Cardiac muscle cell (in vitro differentiated cells and primary cell): Measurements from ENCODE around the gene ADCY5. TPM values are rescaled to one million over a fixed set of nuclear protein-coding genes. Genes with fewer than 3 reads are reported as not detected.
A peak's percentile ranks its signal among the peaks of the same experiment; 100 is the strongest.

Experiments used
- DNase-seq, 2 donors: peaks; one replicate each; pipeline versions ENCODE4 v3.0.0 to v3.0.0-alpha.2; 2010 to 2017; ENCODE audit warnings: low read depth in 1 of 2, low spot score in 1 of 2
- H3K27ac ChIP-seq: fragments of 200-600 bp; sonication (generic); 2 replicates; pipeline ENCODE4 v1.5.1; 2016
- H3K27me3 ChIP-seq: fragments of 200-600 bp; sonication (generic); 2 replicates; pipeline ENCODE4 v1.6.0; 2016; ENCODE audit warnings: control low read depth
- H3K36me3 ChIP-seq: fragments of 200-600 bp; sonication (generic); 2 replicates; pipeline ENCODE4 v1.5.1; 2016; ENCODE audit warnings: control low read depth
- H3K4me1 ChIP-seq: fragments of 200-600 bp; sonication (generic); 2 replicates; pipeline ENCODE4 v1.8.1; 2017; ENCODE audit warnings: low read depth, mild to moderate bottlenecking, mixed run types
- H3K4me3 ChIP-seq: fragments of 200-600 bp; sonication (generic); 2 replicates; pipeline ENCODE4 v1.5.1; 2016; ENCODE audit warnings: mild to moderate bottlenecking
- H3K9me3 ChIP-seq: fragments of 200-600 bp; sonication (generic); 2 replicates; pipeline ENCODE4 v1.5.1; 2017; ENCODE audit warnings: low read depth, mild to moderate bottlenecking, control low read depth
- polyA plus RNA-seq: library from polyadenylated mRNA; unstranded; fragments of >200 nt; fragmentation: Nextera tagmentation; extraction: Ambion mirVana; gene quantifications from 2 replicates; pipeline ENCODE4 v1.2.1, GENCODE V29; 2016
- total RNA-seq: library from RNA; depleted of rRNA; stranded (reverse); fragments of >200 nt; gene quantifications from 2 replicates; pipeline ENCODE4 v1.2.3, GENCODE V29; 2016
- TF ChIP-seq, protein P1 (sequence below): IDR thresholded peaks from 2 replicates; pipeline ENCODE4 v1.5.1; 2012; ENCODE audit warnings: low read depth, mild to moderate bottlenecking, low read length

ADCY5 gene
- total and polyA plus RNA-seq, 2 experiments from 2014 or later, result 38.4 to 93.7 TPM

DNA sequence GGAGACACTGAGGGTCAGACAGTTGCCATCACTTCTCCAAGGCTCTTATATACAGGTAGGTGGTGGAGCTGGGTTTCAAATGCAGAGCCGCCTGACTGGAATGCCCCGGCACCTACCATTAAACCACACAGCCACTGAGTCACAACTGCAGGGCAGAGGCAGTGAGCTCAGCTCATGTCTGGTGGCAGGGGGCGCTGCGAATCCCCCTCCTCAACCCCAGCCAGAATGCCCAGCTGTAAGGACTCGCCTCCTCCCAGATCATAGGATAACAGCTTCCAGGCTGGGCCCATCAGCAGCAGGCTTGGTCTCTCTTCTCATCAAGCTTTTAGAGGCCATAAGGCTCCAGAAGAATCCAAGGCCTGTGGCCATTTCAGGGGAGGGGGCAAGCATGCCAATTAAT, 26.4 kb downstream of the ADCY5 start:
- H3K9me3 ChIP-seq, result no peaks in the 10 kb centered on the region
- H3K27ac ChIP-seq, result no peak overlapping the region
- H3K36me3 ChIP-seq, result no peaks in the 10 kb centered on the region
- no peak overlapping the region for H3K4me3 ChIP-seq
- TF ChIP-seq, protein P1, sequence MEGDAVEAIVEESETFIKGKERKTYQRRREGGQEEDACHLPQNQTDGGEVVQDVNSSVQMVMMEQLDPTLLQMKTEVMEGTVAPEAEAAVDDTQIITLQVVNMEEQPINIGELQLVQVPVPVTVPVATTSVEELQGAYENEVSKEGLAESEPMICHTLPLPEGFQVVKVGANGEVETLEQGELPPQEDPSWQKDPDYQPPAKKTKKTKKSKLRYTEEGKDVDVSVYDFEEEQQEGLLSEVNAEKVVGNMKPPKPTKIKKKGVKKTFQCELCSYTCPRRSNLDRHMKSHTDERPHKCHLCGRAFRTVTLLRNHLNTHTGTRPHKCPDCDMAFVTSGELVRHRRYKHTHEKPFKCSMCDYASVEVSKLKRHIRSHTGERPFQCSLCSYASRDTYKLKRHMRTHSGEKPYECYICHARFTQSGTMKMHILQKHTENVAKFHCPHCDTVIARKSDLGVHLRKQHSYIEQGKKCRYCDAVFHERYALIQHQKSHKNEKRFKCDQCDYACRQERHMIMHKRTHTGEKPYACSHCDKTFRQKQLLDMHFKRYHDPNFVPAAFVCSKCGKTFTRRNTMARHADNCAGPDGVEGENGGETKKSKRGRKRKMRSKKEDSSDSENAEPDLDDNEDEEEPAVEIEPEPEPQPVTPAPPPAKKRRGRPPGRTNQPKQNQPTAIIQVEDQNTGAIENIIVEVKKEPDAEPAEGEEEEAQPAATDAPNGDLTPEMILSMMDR, result no peak
- no peaks in the 10 kb centered on the region for H3K27me3 ChIP-seq
- DNase-seq, result no peak
- no peaks in the 10 kb centered on the region for H3K4me1 ChIP-seq

DNA sequence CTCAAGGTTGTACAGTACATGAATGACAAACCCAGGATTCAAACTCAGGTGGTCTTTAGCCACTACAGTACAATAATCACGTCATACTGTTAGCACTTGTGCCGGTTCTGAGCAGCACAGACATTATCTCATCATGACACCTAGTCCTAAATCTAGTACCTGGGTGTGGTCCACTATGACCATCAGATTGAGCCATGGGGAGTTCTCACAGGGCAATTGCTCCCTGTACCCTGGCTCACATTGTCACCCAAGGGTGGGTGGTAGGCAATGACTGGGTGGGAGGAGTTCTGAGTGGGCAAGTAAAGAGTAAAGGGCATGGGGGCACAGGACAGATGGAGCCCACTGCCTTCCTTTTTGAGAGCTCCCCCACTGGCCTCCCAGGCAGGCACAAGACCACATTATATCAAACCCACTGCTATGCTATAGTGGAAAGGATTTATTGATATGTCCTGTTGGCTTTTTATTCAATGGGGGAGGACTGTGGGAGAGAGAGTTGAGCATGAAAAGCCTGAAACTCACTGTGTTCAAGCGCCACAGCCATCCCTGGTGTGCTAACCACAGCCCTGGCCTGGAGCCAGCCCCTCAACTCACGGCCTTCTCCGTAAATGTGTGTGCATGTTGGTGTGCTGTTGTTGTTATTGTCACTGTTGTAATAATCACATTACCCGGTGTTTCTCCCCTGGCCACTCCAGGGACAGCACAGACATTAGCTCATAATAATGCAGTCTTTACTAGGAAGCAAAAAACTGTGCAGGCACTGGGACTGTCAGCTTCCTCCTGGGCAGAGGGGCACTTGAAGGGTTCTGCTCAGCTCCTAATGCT, 27.3 kb downstream of the ADCY5 start:
- H3K36me3 ChIP-seq, result no peaks in the 10 kb centered on the region
- no peak overlapping the region for H3K27ac ChIP-seq
- H3K9me3 ChIP-seq, result no peaks in the 10 kb centered on the region
- no peaks in the 10 kb centered on the region for H3K27me3 ChIP-seq
- TF ChIP-seq, protein P1, result no peak
- DNase-seq, result peak in 1 of 2 donors; percentile 59
- no peaks in the 10 kb centered on the region for H3K4me1 ChIP-seq
- H3K4me3 ChIP-seq, result no peak overlapping the region

DNA sequence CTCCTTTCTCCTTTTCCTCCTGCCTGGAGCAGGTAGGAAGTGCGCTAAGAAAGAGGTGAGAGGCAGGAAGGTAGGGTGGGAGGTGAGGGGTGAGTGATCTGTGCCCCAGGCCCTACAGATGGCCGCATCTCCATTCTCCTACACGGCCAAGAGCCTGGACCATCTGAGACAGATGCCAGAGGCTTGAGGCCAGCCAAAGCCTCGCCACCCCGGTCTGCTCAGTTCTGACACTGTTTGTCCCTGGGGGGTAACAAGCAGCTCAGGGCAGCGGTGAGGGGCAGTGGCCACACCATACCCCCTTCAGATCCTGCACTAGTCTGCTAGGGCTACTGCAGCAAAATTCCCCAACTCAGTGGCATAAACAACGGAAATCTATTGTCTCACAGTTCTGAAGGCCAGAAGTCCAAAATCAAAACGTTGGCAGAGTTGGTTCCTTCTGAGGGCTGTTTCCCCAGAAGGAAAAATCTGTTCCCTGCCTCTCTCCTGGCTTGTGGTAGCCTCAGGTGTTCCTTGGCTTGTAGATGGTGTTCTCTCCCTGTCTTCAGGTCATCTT, 28.4 kb downstream of the ADCY5 start:
- Histone ChIP-seq H3K4me3 (no peak overlapping the region), H3K27me3 (no peaks in the 10 kb centered on the region), H3K9me3 (no peaks in the 10 kb centered on the region), H3K27ac (no peak overlapping the region), H3K36me3 (no peaks in the 10 kb centered on the region), H3K4me1 (no peaks in the 10 kb centered on the region)
- no peak for DNase-seq
- TF ChIP-seq, protein P1, result no peak

DNA sequence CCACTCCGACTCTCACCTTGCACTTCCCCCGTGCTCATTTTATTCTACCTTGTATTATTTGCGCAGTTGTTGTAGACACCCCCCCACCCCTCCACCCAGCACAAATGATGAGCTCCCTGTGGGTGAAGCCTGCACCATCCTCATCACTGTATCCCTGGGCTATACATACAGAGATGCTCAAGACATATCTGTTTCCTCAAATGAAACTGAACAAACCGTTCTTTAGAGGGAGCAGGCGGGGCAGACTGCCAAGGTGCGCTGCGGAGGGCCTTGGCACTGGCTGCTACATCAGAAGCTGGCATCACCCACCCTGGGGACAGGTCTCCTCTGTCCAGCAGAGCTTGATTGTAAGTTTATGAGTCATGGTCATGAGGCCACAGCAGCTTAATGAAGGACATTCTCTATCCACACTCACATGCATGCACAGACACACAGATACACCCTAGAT, 29.0 kb downstream of the ADCY5 start:
- DNase-seq, result no peak
- Histone ChIP-seq H3K27ac (no peak overlapping the region), H3K4me1 (no peaks in the 10 kb centered on the region), H3K9me3 (no peaks in the 10 kb centered on the region), H3K36me3 (no peaks in the 10 kb centered on the region), H3K27me3 (no peaks in the 10 kb centered on the region), H3K4me3 (no peak overlapping the region)
- TF ChIP-seq, protein P1, result no peak

DNA sequence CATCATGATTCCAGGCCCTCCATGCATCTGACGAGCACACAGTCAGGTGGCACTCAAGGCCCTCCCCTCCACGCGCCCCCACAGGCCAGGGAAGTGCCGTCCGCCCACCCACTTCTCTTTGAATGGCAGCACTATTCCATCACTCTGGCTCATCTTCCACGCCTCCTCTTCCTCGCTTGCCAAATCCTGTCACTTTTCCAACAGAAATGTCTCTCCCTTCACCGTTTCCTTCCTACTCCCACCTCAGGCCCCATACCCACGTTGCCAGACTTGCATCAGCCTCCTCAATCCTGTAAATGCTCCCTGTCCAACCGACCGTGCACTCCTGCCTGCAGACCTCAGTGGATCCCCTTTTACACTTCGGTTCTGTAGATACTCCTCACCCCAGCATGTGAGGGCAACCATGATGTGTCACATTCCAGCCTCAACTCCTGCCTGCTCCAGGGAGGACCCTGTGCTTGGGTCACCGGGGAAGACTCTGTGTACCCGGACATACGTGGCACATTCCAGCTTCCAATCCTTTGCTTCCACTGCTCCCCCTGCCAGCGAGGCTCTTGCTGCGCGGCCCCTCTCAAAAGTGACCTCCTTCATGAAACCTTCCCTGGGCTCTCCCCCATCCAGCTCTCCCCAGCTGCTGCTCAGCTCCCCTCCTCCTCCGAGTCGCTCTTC, 29.6 kb downstream of the ADCY5 start:
- no peak for DNase-seq
- Histone ChIP-seq H3K36me3 (no peaks in the 10 kb centered on the region), H3K9me3 (no peaks in the 10 kb centered on the region), H3K27me3 (no peaks in the 10 kb centered on the region), H3K27ac (no peak overlapping the region), H3K4me1 (no peaks in the 10 kb centered on the region), H3K4me3 (no peak overlapping the region)
- TF ChIP-seq, protein P1, result no peak
